Kidney (tissue), 14 donors: ENCODE results near the gene RMDN2. TPM values are rescaled to one million over a fixed set of nuclear protein-coding genes. Genes with fewer than 3 reads are reported as not detected.

ENCODE experiments used
- DNase-seq, 5 donors: peaks; one replicate each; pipeline ENCODE4 v3.0.0-alpha.2; 2013 to 2020
- FAIRE-seq: peaks from 2 replicates; lab custom pipeline; 2012; peaks lifted over from hg19 to GRCh38; lab: Jason Lieb, UNC
- H3K27ac ChIP-seq, 2 donors: one replicate each; pipeline ENCODE4 v1.7.0; 2013; ENCODE audit warnings: low read depth in 2 of 2, low read length in 2 of 2, inconsistent platforms in 1 of 2
- H3K27me3 ChIP-seq: one replicate; pipeline ENCODE4 v1.7.1; 2013; ENCODE audit warnings: low read length, inconsistent platforms; ENCODE audit not compliant: control insufficient read depth, insufficient read depth
- H3K36me3 ChIP-seq, 3 donors: one replicate each; pipeline versions ENCODE4 v1.7.0 to v1.7.1; 2013; ENCODE audit warnings: low read length in 3 of 3, control low read depth in 1 of 3, inconsistent platforms in 1 of 3; ENCODE audit not compliant: insufficient read depth in 3 of 3, control insufficient read depth in 2 of 3
- H3K4me1 ChIP-seq, 3 donors: one replicate each; pipeline versions ENCODE4 v1.7.0 to v1.7.1; 2013; ENCODE audit warnings: low read length in 3 of 3, inconsistent platforms in 1 of 3, low read depth in 1 of 3; ENCODE audit not compliant: control insufficient read depth in 2 of 3, insufficient read depth in 2 of 3
- H3K4me3 ChIP-seq, 3 donors: one replicate each; pipeline versions ENCODE4 v1.7.0 to v1.8.1; 2013; ENCODE audit warnings: low read length in 3 of 3, control low read depth in 1 of 3, inconsistent platforms in 1 of 3
- H3K9ac ChIP-seq, 3 donors: one replicate each; pipeline versions ENCODE4 v1.7.0 to v1.7.1; 2013; ENCODE audit warnings: low read length in 3 of 3, control low read depth in 1 of 3, inconsistent platforms in 1 of 3
- H3K9me3 ChIP-seq, 3 donors: one replicate each; pipeline versions ENCODE4 v1.7.0 to v1.7.1; 2013; ENCODE audit warnings: low read length in 3 of 3, control low read depth in 1 of 3, inconsistent platforms in 1 of 3; ENCODE audit not compliant: control insufficient read depth in 2 of 3, insufficient read depth in 1 of 3
- intact Hi-C: fragments of 100-400 bp; cut with DNase I; formaldehyde crosslinking; loops from one replicate; pipeline ENCODE4 v1.11.1; 2022
- polyA plus RNA-seq: library from polyadenylated mRNA; stranded (reverse); fragments of 350-450 nt; fragmentation: Illumina TruSeq; extraction: RNeasy Lipid Tissue Mini Kit (QIAGEN cat#74804); gene quantifications from one replicate; pipeline ENCODE4 v1.2.3, GENCODE V29; 2014; ENCODE audit warnings: low read depth, low replicate concordance; ENCODE audit not compliant: insufficient read depth
- total RNA-seq: library from RNA; stranded (reverse); fragmentation: NEBNext Ultra II Directional; extraction: Animal tissue kit (Norgen Biotek cat#: 25700); gene quantifications from one replicate; pipeline ENCODE4 v1.2.1, GENCODE V29; 2021
- TF ChIP-seq, protein P1 (sequence below): IDR thresholded peaks from 3 replicates; pipeline ENCODE4 v1.5.1; 2012; ENCODE audit warnings: mild to moderate bottlenecking, moderate library complexity, borderline replicate concordance; ENCODE audit not compliant: insufficient read depth; ENCODE audit errors: extremely low read depth
- donor health status: control.
- donor health status: control.
- donor health status: control.
- donor health status: control.
- donor health status: control.
- donor health status: DM: yes; HTN: yes; CAD: no.
- donor health status: Normal renal cell carcinoma (clear cell type).

RMDN2 gene
- total and polyA plus RNA-seq, 2 donors from 2014 or later, result 7.9 to 10.5 TPM

DNA sequence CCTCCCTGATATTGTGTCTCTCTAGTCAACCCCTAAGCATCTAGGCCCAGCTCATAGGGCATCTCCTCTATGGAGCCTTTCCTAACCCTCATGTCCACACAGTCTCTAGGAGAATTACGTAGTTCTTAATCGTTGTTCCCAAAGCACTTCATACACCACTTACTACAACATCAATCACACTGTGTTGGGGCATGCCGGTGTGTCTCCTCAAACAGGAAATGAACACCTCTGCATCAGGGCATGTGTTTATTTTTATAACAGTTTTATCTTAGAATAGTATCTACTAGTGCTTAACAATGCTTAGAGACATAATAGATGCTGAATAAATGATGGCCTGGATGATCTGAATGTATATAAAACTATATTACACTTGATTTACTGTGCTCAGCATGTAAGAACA, 131.1 kb downstream of the RMDN2 start:
- Histone ChIP-seq H3K4me1 (no peaks in the 10 kb centered on the region), H3K9ac (no peak overlapping the region), H3K4me3 (no peak overlapping the region), H3K27ac (no peak overlapping the region), H3K36me3 (no peaks in the 10 kb centered on the region), H3K27me3 (no peaks in the 10 kb centered on the region), H3K9me3 (no peaks in the 10 kb centered on the region)
- DNase-seq (no peak), FAIRE-seq (no peak)
- intact Hi-C loops, result no loop called here
- TF ChIP-seq, protein P1, sequence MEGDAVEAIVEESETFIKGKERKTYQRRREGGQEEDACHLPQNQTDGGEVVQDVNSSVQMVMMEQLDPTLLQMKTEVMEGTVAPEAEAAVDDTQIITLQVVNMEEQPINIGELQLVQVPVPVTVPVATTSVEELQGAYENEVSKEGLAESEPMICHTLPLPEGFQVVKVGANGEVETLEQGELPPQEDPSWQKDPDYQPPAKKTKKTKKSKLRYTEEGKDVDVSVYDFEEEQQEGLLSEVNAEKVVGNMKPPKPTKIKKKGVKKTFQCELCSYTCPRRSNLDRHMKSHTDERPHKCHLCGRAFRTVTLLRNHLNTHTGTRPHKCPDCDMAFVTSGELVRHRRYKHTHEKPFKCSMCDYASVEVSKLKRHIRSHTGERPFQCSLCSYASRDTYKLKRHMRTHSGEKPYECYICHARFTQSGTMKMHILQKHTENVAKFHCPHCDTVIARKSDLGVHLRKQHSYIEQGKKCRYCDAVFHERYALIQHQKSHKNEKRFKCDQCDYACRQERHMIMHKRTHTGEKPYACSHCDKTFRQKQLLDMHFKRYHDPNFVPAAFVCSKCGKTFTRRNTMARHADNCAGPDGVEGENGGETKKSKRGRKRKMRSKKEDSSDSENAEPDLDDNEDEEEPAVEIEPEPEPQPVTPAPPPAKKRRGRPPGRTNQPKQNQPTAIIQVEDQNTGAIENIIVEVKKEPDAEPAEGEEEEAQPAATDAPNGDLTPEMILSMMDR, result no peak

DNA sequence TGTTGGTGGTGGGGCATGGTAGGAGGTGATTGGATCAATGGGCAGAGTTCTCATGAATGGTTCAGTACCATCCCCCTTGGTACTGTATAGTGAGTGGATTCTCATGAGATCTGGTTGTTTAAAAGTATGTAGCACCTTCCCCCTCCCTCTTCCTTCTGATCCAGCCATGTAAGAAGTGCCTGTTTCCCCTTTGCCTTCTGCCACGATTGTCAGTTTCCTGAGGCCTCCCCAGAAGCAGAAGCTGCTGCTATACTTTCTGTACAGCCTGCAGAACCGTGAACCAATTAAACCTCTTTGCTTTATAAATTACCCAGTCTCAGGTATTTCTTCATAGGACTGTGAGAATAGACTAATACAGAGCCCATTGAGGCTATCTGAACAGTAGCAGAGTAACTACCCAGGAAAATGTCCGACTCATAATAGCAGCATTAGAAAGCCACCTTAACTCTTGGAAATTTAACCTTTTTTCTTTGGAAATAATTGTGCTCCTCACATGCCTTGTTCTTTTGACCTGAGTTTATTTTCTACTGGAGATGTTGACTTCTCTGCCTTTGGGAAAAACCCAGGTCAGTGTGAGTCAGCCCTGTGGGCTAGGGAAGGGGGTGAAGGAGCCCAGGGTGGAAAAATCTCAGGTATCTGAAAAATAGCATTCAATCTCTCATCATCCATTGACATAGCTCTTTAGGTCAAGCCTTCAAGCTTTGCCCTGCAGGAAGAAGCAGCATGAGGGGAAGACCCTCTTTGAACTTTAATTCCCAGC, 132.7 kb downstream of the RMDN2 start:
- DNase-seq (no peak), FAIRE-seq (no peak)
- Histone ChIP-seq H3K4me1 (no peaks in the 10 kb centered on the region), H3K27me3 (no peaks in the 10 kb centered on the region), H3K36me3 (no peaks in the 10 kb centered on the region), H3K9me3 (no peaks in the 10 kb centered on the region), H3K4me3 (no peak overlapping the region), H3K9ac (no peak overlapping the region), H3K27ac (no peak overlapping the region)
- TF ChIP-seq, protein P1, result no peak
- intact Hi-C loops, result no loop called here

DNA sequence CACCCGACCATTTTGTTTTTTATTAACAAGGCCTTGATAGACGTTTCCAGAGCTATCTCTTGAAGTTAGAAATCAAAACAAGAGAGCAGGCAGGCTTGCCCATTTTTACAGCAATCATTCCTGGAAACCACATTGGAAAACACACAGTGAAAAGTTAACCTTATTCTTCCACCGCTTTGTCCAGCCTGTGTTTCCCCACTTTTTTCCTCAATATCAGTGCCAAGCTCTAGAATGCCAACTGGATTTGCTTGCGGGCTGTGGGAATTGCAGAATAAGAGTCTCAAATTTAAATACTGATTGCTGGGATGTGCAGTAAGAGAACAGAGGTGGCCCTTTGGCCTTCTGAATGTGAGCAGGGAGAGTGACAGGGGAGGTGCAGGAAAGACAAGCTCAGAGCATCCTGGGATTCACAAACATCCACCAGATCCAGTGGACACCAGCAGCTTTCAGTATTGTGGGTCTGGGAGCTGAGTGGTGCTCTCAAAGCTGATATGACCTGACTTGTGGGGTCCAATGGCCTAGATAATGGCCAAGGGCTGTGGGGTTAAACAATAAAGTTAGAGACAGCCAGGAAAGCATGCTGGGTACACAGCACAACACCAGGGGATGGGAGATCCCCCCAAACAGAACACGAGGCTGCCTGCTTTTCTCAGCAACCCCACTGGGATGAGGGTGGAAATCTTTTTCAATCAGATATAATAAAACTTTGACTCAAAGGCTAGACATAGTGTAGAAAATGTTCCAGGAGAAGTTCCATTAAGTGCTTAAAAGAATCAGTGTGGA, 135.3 kb downstream of the RMDN2 start:
- DNase-seq (no peak), FAIRE-seq (no peak)
- H3K9ac ChIP-seq, result no peak overlapping the region
- H3K27me3 ChIP-seq, result no peaks in the 10 kb centered on the region
- intact Hi-C loops, result no loop called here
- H3K27ac ChIP-seq, result no peak overlapping the region
- H3K4me3 ChIP-seq, result no peak overlapping the region
- H3K9me3 ChIP-seq, result no peaks in the 10 kb centered on the region
- H3K36me3 ChIP-seq, result no peaks in the 10 kb centered on the region
- TF ChIP-seq, protein P1, result no peak
- peaks cover 0 to 3% (median 0%) of the 10 kb centered on the region in 3 donors for H3K4me1 ChIP-seq
